Body of pancreas (tissue), 4 donors: ENCODE measurements around the gene RPRM. TPM values are rescaled to one million over a fixed set of nuclear protein-coding genes. Genes with fewer than 3 reads are reported as not detected.

ENCODE experiments used
- ATAC-seq: fragments of 150-250 bp; one replicate; pipeline ENCODE4 v1.9.1; 2016
- DNase-seq, 4 donors: peaks; one replicate each; pipeline ENCODE4 v3.0.0-alpha.2; 2019
- H3K27ac ChIP-seq, 4 donors: fragments of 200-600 bp; sonication (generic); 1 replicate in 3 of 4; 2 replicates in 1 of 4; pipeline versions ENCODE4 v1.5.1 to v1.6.1; 2016 to 2019; ENCODE audit warnings: mild to moderate bottlenecking in 1 of 4, mixed read lengths in 1 of 4, moderate library complexity in 1 of 4
- H3K27me3 ChIP-seq, 2 donors: fragments of 200-600 bp; sonication (generic); one replicate each; pipeline ENCODE4 v1.6.0; 2016; ENCODE audit warnings: mild to moderate bottlenecking in 1 of 2
- H3K36me3 ChIP-seq, 2 donors: fragments of 200-600 bp; sonication (generic); replicated peaks in 1 of 2; 2 replicates each; pipeline ENCODE4 v1.5.1; 2016; ENCODE audit warnings: low read depth in 2 of 2; ENCODE audit not compliant: insufficient read depth in 1 of 2
- H3K4me1 ChIP-seq: fragments of 200-600 bp; sonication (generic); one replicate; pipeline ENCODE4 v1.6.0; 2016
- H3K4me3 ChIP-seq, 2 donors: fragments of 200-600 bp; sonication (generic); 1 replicate in 1 of 2; 2 replicates in 1 of 2; pipeline ENCODE4 v1.5.1; 2016 to 2019
- H3K9me3 ChIP-seq, 3 donors: fragments of 200-600 bp; sonication (generic); 1 replicate in 2 of 3; 2 replicates in 1 of 3; pipeline ENCODE4 v1.5.1; 2016
- POLR2A ChIP-seq, 3 donors: fragments of 450-650 bp; IDR thresholded peaks; one replicate each; pipeline ENCODE4 v1.6.1; 2016; ENCODE audit warnings: antibody characterized with exemption in 3 of 3, mild to moderate bottlenecking in 2 of 3
- WGBS, 2 donors: methylation state at CpG; one replicate each; pipeline ENCODE4 v1.1.5; 2017; 5-methylcytosine and 5-hydroxymethylcytosine counted together
- intact Hi-C: fragments of 100-400 bp; cut with DNase I; formaldehyde crosslinking; loops from one replicate; pipeline ENCODE4 v1.15.1; 2023
- total RNA-seq, 2 donors: library from RNA; depleted of rRNA; stranded (reverse); fragments of >200 nt; gene quantifications; one replicate each; pipeline ENCODE4 v1.1.0, GENCODE V29; 2016
- TF ChIP-seq, protein P1 (sequence below), 7 experiments: fragments of 450-650 bp in 4 of 7; fragments of 200-600 bp in 3 of 7; sonication (generic) in 3 of 7; IDR thresholded peaks; one replicate each; pipeline ENCODE4 v1.5.1; 2016 to 2019; ENCODE audit warnings: antibody characterized with exemption in 7 of 7

Gene RPRM
- total RNA-seq, 2 donors from 2014 or later, result not detected

DNA sequence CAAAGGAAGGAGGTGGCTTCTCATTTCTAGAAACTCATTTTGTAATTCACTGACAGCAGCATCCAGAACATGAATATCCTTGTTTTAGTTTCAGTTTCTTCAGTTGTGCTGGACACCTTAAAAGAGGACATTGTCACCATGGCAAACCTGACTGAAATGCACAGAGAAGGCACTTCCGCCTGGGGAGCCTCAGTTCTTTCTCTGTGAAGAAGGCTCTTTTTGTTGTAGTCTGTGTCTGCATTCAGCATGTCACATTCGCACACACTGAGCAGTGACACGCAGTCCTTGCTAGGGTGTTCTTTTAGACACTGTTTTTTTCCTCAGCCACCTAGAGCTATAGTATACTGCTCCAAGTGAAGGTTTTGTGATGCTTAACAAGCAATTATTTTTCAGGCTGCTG lies 9.5 kb upstream of the RPRM start:
- Histone ChIP-seq H3K4me1 (no peaks in the 10 kb centered on the region), H3K4me3 (no peak overlapping the region), H3K27me3 (no peaks in the 10 kb centered on the region), H3K9me3 (no peaks in the 10 kb centered on the region), H3K36me3 (no peaks in the 10 kb centered on the region), H3K27ac (no peak overlapping the region)
- no peak for TF ChIP-seq POLR2A (IDR thresholded peaks at IDR 0.05)
- TF ChIP-seq, protein P1, sequence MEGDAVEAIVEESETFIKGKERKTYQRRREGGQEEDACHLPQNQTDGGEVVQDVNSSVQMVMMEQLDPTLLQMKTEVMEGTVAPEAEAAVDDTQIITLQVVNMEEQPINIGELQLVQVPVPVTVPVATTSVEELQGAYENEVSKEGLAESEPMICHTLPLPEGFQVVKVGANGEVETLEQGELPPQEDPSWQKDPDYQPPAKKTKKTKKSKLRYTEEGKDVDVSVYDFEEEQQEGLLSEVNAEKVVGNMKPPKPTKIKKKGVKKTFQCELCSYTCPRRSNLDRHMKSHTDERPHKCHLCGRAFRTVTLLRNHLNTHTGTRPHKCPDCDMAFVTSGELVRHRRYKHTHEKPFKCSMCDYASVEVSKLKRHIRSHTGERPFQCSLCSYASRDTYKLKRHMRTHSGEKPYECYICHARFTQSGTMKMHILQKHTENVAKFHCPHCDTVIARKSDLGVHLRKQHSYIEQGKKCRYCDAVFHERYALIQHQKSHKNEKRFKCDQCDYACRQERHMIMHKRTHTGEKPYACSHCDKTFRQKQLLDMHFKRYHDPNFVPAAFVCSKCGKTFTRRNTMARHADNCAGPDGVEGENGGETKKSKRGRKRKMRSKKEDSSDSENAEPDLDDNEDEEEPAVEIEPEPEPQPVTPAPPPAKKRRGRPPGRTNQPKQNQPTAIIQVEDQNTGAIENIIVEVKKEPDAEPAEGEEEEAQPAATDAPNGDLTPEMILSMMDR (IDR thresholded peaks at IDR 0.05), result no peak
- DNase-seq (no peak), ATAC-seq (no peak)
- 48 to 59% methylated on average over 3 of the region's 3 CpGs for WGBS, 2 donors
- intact Hi-C loops, result no loop called here

DNA sequence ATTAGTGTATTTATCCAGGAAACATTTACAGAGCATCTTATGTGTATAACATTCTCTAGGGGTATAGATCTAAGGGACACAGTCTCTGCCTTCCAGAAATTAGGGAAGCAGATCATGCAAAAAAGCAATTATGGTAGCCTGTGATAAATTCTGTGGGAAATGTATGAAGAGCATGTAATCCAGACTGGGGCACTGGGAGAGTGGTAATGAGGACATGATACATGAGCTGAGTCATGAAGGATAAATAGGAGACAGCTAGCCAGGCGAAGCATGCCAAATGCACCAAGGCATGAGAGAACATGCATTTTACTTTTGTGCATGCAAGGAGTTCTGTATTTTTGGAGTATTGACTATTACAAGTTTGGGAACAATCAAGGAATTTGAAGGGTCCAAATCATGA lies 8.9 kb upstream of the RPRM start:
- H3K9me3 ChIP-seq, result no peaks in the 10 kb centered on the region
- no peaks in the 10 kb centered on the region for H3K27me3 ChIP-seq
- no peaks in the 10 kb centered on the region for H3K36me3 ChIP-seq
- no peak for DNase-seq
- ATAC-seq, result no peak
- 65 to 76% methylated on average over 1 of the region's 1 CpG for WGBS, 2 donors
- intact Hi-C loops, result no loop called here
- TF ChIP-seq POLR2A (IDR thresholded peaks at IDR 0.05), result no peak
- TF ChIP-seq, protein P1 (IDR thresholded peaks at IDR 0.05), result no peak
- no peak overlapping the region for H3K27ac ChIP-seq
- no peak overlapping the region for H3K4me3 ChIP-seq
- H3K4me1 ChIP-seq, result no peaks in the 10 kb centered on the region

DNA sequence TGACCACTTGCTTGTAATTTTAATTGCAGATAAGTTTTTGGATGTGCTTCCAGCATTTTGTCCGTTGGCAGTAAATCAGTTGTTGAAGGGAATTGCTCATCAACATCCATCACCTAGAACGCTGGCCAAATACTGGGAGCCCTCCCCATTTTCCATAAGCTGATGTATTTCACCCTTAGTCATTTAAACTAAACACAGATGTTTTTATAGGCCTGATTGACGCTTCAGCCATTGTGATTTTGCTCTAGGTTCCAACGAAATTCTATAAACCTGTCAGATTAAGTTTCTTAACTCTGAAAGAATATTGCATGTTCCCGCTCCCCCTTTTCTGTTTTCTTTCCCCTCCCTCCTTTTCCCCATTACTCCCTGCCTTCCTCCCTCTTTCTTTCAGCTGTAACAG lies 1.0 kb upstream of the RPRM start:
- Histone ChIP-seq H3K36me3 (no peaks in the 10 kb centered on the region), H3K4me3 (no peak overlapping the region), H3K27ac (no peak overlapping the region), H3K4me1 (peaks cover 27% of the 10 kb centered on the region), H3K9me3 (no peaks in the 10 kb centered on the region), H3K27me3 (peaks cover 2 to 16% of the 10 kb centered on the region in 2 donors)
- 43 to 46% methylated on average over 5 of the region's 5 CpGs for WGBS, 2 donors
- intact Hi-C loops, result no loop called here
- no peak for ATAC-seq
- no peak for DNase-seq
- TF ChIP-seq, protein P1 (IDR thresholded peaks at IDR 0.05), result no peak
- no peak for TF ChIP-seq POLR2A (IDR thresholded peaks at IDR 0.05)

DNA sequence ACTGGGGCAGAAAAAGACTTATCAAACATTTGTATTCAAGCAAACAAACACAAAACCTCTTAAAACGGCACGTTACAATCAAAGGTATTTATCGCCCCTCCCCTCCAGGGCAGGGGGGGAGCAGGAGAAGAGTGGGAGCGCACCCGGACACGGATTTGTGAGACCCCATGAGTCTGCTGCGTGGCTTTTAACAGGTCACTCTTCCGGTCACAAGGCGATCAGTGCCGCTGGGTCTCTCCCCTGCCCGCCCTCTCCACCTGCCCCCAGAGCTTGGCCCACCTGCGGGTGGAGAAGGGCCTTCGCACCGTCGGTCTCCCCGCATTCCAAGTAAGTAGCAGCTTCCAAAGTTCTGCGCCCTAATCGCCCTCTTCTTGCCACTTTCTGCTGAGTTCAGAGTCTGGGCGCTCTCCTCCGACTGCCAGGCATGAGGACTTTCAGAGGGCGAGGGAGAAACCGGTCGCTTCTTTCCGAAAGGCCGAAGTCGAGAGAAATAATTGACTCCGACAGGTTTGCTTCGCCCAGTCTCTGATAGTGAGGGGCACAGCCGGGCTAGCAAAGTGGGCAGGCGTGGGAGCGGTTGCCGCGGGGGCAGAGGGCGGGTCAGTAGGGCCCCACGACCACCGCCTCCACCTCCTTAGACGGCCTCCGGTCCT lies 800 bp downstream of the RPRM start:
- Histone ChIP-seq H3K36me3 (no peaks in the 10 kb centered on the region), H3K27ac (no peak overlapping the region), H3K9me3 (no peaks in the 10 kb centered on the region), H3K4me1 (peaks cover 27% of the 10 kb centered on the region), H3K4me3 (no peak overlapping the region), H3K27me3 (peaks cover 2 to 16% of the 10 kb centered on the region in 2 donors)
- intact Hi-C loops, result no loop called here
- ATAC-seq (no peak), DNase-seq (peak in 1 of 4 donors; percentile 13)
- WGBS, 2 donors, result 3 to 4% methylated on average over 30 to 38 of the region's 38 CpGs
- TF ChIP-seq POLR2A (IDR thresholded peaks at IDR 0.05), result no peak
- TF ChIP-seq, protein P1 (IDR thresholded peaks at IDR 0.05), result no peak
